Activated naive CD8-positive, alpha-beta T cell treated with anti-CD3 and anti-CD28 coated beads, Interleukin-2, amount 50 U/mL, for 24 hours (primary cell): ENCODE results near the gene PPP1R16B.
"Not testable (repeated sequence)": the region's sequence is repeated elsewhere in the genome, so short reads cannot be mapped to it uniquely, and the experiment has no call there.

Source experiments
- ATAC-seq: fragments of 150-1000 bp; cut with Tn5 transposase; one replicate; pipeline ENCODE4 v1.10.0; 2021
- DNase-seq: peaks from one replicate; pipeline ENCODE4 v3.0.0; 2021
- H3K27ac Mint-ChIP-seq: one replicate; pipeline ENCODE4 v1.8.0; 2021; ENCODE audit warnings: mild to moderate bottlenecking, mixed read lengths
- H3K27me3 Mint-ChIP-seq: one replicate; pipeline ENCODE4 v1.8.0; 2021; ENCODE audit warnings: mixed read lengths
- H3K36me3 Mint-ChIP-seq: one replicate; pipeline ENCODE4 v1.8.0; 2021; ENCODE audit warnings: low read depth, mixed read lengths
- H3K4me1 Mint-ChIP-seq: one replicate; pipeline ENCODE4 v1.8.0; 2021; ENCODE audit warnings: mixed read lengths
- H3K4me3 Mint-ChIP-seq: one replicate; pipeline ENCODE4 v1.8.0; 2021; ENCODE audit warnings: mild to moderate bottlenecking, moderate library complexity, mixed read lengths
- H3K9me3 Mint-ChIP-seq: one replicate; pipeline ENCODE4 v1.8.0; 2021; ENCODE audit warnings: mixed read lengths

The PPP1R16B gene

GRCh38 chr20:38957915-38958485 is 152.5 kb downstream of the PPP1R16B start:
- H3K36me3 Mint-ChIP-seq: peaks cover 6% of the 10 kb centered on the region
- no peaks in the 10 kb centered on the region for H3K27me3 Mint-ChIP-seq
- no peak overlapping the region for H3K27ac Mint-ChIP-seq
- peaks cover 16% of the 10 kb centered on the region for H3K4me1 Mint-ChIP-seq
- no peak overlapping the region for H3K4me3 Mint-ChIP-seq
- ATAC-seq (no peak), DNase-seq (no peak)
- H3K9me3 Mint-ChIP-seq: no peaks in the 10 kb centered on the region

- not testable (repeated sequence) for ATAC-seq, H3K4me3 Mint-ChIP-seq, H3K27me3 Mint-ChIP-seq, DNase-seq, H3K27ac Mint-ChIP-seq, H3K9me3 Mint-ChIP-seq
- H3K4me1 Mint-ChIP-seq: peaks cover 32% of the 10 kb centered on the region
- peaks cover 10% of the 10 kb centered on the region for H3K36me3 Mint-ChIP-seq
Measured at GRCh38 chr20:38960187-38960687, 154.7 kb downstream of the PPP1R16B start.

GRCh38 chr20:38961530-38962043 is 156.1 kb downstream of the PPP1R16B start:
- DNase-seq: peak; percentile 33
- no peaks in the 10 kb centered on the region for H3K27me3 Mint-ChIP-seq
- H3K4me3 Mint-ChIP-seq: peak overlapping the region; percentile 97
- no peak for ATAC-seq
- peaks cover 35% of the 10 kb centered on the region for H3K4me1 Mint-ChIP-seq
- H3K36me3 Mint-ChIP-seq: peaks cover 13% of the 10 kb centered on the region
- no peaks in the 10 kb centered on the region for H3K9me3 Mint-ChIP-seq
- peak overlapping the region; percentile 95 for H3K27ac Mint-ChIP-seq

- peaks cover 35% of the 10 kb centered on the region for H3K4me1 Mint-ChIP-seq
- DNase-seq: peak; percentile 99
- H3K36me3 Mint-ChIP-seq: peaks cover 13% of the 10 kb centered on the region
- no peaks in the 10 kb centered on the region for H3K27me3 Mint-ChIP-seq
- H3K9me3 Mint-ChIP-seq: no peaks in the 10 kb centered on the region
- peak; percentile 99 for ATAC-seq
- peak within 1 kb of the TSS; percentile 97 for H3K4me3 Mint-ChIP-seq
- H3K27ac Mint-ChIP-seq: peak within 1 kb of the TSS; percentile 96
Measured at GRCh38 chr20:38962044-38962927, 156.8 kb downstream of the PPP1R16B start, which contains the start of gene DHX35. Gene DHX35 (plus strand): TSS chr20:38962344. CDS start chr20:38962368, 24 bp downstream.

- H3K36me3 Mint-ChIP-seq: peaks cover 14% of the 10 kb centered on the region
- no peak for ATAC-seq
- H3K27me3 Mint-ChIP-seq: no peaks in the 10 kb centered on the region
- H3K27ac Mint-ChIP-seq: peak overlapping the region; percentile 96
- H3K4me3 Mint-ChIP-seq: peak overlapping the region; percentile 97
- no peaks in the 10 kb centered on the region for H3K9me3 Mint-ChIP-seq
- H3K4me1 Mint-ChIP-seq: peaks cover 35% of the 10 kb centered on the region
- DNase-seq: no peak
Measured at GRCh38 chr20:38962928-38963401, 157.5 kb downstream of the PPP1R16B start.

GRCh38 chr20:38963745-38964144 is 158.2 kb downstream of the PPP1R16B start:
- H3K4me1 Mint-ChIP-seq: peaks cover 35% of the 10 kb centered on the region
- DNase-seq (no peak), ATAC-seq (no peak)
- H3K27me3 Mint-ChIP-seq: no peaks in the 10 kb centered on the region
- no peaks in the 10 kb centered on the region for H3K9me3 Mint-ChIP-seq
- peak overlapping the region; percentile 97 for H3K4me3 Mint-ChIP-seq
- peaks cover 15% of the 10 kb centered on the region for H3K36me3 Mint-ChIP-seq
- H3K27ac Mint-ChIP-seq: peak overlapping the region; percentile 8

- DNase-seq (no peak), ATAC-seq (no peak)
- Mint-ChIP-seq H3K36me3 (peaks cover 22% of the 10 kb centered on the region), H3K4me1 (peaks cover 35% of the 10 kb centered on the region), H3K27me3 (no peaks in the 10 kb centered on the region), H3K4me3 (no peak overlapping the region), H3K27ac (no peak overlapping the region), H3K9me3 (no peaks in the 10 kb centered on the region)
Measured at GRCh38 chr20:38965264-38965663, 159.8 kb downstream of the PPP1R16B start.

- Mint-ChIP-seq H3K4me3 (no peak overlapping the region), H3K27me3 (no peaks in the 10 kb centered on the region), H3K27ac (no peak overlapping the region), H3K9me3 (no peaks in the 10 kb centered on the region), H3K36me3 (peaks cover 30% of the 10 kb centered on the region), H3K4me1 (peaks cover 18% of the 10 kb centered on the region)
- DNase-seq: no peak
- no peak for ATAC-seq
Measured at GRCh38 chr20:38968090-38968489, 162.6 kb downstream of the PPP1R16B start.

GRCh38 chr20:38969708-38970107 is 164.2 kb downstream of the PPP1R16B start:
- H3K27me3 Mint-ChIP-seq: no peaks in the 10 kb centered on the region
- H3K4me1 Mint-ChIP-seq: peaks cover 8% of the 10 kb centered on the region
- no peak overlapping the region for H3K27ac Mint-ChIP-seq
- H3K9me3 Mint-ChIP-seq: no peaks in the 10 kb centered on the region
- H3K4me3 Mint-ChIP-seq: no peak overlapping the region
- DNase-seq: no peak
- peaks cover 33% of the 10 kb centered on the region for H3K36me3 Mint-ChIP-seq
- no peak for ATAC-seq

- H3K27ac Mint-ChIP-seq: no peak overlapping the region
- no peak overlapping the region for H3K4me3 Mint-ChIP-seq
- no peaks in the 10 kb centered on the region for H3K9me3 Mint-ChIP-seq
- ATAC-seq: no peak
- H3K36me3 Mint-ChIP-seq: peaks cover 35% of the 10 kb centered on the region
- H3K4me1 Mint-ChIP-seq: peaks cover 6% of the 10 kb centered on the region
- H3K27me3 Mint-ChIP-seq: no peaks in the 10 kb centered on the region
- DNase-seq: no peak
Measured at GRCh38 chr20:38970302-38970701, 164.8 kb downstream of the PPP1R16B start.
